NCI-H128 (cell line): ENCODE data around the gene MAP2K5.

Experiments used
- DNase-seq: peaks from one replicate; lab custom pipeline; 2025; ENCODE audit not compliant: unreplicated experiment; lab: John Stamatoyannopoulos, UW

Gene MAP2K5

GRCh38 chr15:67719330-67719959 lies 176.9 kb downstream of the MAP2K5 start:
- DNase-seq = no peak

GRCh38 chr15:67720556-67721175 lies 178.2 kb downstream of the MAP2K5 start:
- no peak for DNase-seq

GRCh38 chr15:67722030-67722817 lies 179.7 kb downstream of the MAP2K5 start:
- no peak for DNase-seq

GRCh38 chr15:67723294-67724024 lies 181.0 kb downstream of the MAP2K5 start:
- DNase-seq = no peak

- no peak for DNase-seq
Observed at GRCh38 chr15:67724691-67725375, 182.3 kb downstream of the MAP2K5 start.

GRCh38 chr15:67730135-67730534 lies 187.6 kb downstream of the MAP2K5 start:
- no peak for DNase-seq

GRCh38 chr15:67731112-67731721 lies 188.7 kb downstream of the MAP2K5 start:
- DNase-seq = no peak

GRCh38 chr15:67732164-67732563 lies 189.7 kb downstream of the MAP2K5 start:
- DNase-seq = no peak

GRCh38 chr15:67732671-67733374 lies 190.3 kb downstream of the MAP2K5 start:
- no peak for DNase-seq

GRCh38 chr15:67735896-67736295 lies 193.4 kb downstream of the MAP2K5 start:
- DNase-seq = no peak

- no peak for DNase-seq
Observed at GRCh38 chr15:67736810-67737209, 194.3 kb downstream of the MAP2K5 start.

GRCh38 chr15:67738056-67738455 lies 195.6 kb downstream of the MAP2K5 start:
- DNase-seq = no peak

- DNase-seq = no peak
Observed at GRCh38 chr15:67740405-67740804, 197.9 kb downstream of the MAP2K5 start.

- no peak for DNase-seq
Observed at GRCh38 chr15:67741308-67741707, 198.8 kb downstream of the MAP2K5 start.

GRCh38 chr15:67743558-67743957 lies 201.1 kb downstream of the MAP2K5 start:
- DNase-seq = no peak

GRCh38 chr15:67744331-67745072 lies 202.0 kb downstream of the MAP2K5 start:
- no peak for DNase-seq

- no peak for DNase-seq
Observed at GRCh38 chr15:67745073-67746006, 202.8 kb downstream of the MAP2K5 start.

GRCh38 chr15:67746022-67746421 lies 203.5 kb downstream of the MAP2K5 start:
- DNase-seq = no peak
